ENCODE results near the gene AHRR.

- TF ChIP-seq POLR2A (conservative IDR thresholded peaks at IDR 0.05) (no peak), MXI1 (IDR thresholded peaks at IDR 0.05; ENCODE audit: low read depth, low read length) (no peak), CTCF (IDR thresholded peaks at IDR 0.05 in 2 of 3, conservative IDR thresholded peaks at IDR 0.05 in 1 of 3; ENCODE audit: insufficient read depth in 2 of 3, low read depth in 1 of 3, low read length in 3 of 3) (no peak), ZNF780A (CRISPR knock-in tag; IDR thresholded peaks at IDR 0.05) (no peak), FOXK2 (conservative IDR thresholded peaks at IDR 0.05 in 1 of 2, IDR thresholded peaks at IDR 0.05 in 1 of 2; ENCODE audit: low read depth in 2 of 2) (no peak), NFIC (IDR thresholded peaks at IDR 0.05) (no peak), PURB (CRISPR knock-in tag; IDR thresholded peaks at IDR 0.05; ENCODE audit: low read depth) (no peak), YY1 (IDR thresholded peaks at IDR 0.05; ENCODE audit: borderline replicate concordance in 1 of 3, control insufficient read depth in 1 of 3, extremely low read depth in 1 of 3, insufficient read depth in 3 of 3, insufficient read length in 1 of 3, insufficient replicate concordance in 2 of 3, low read depth in 1 of 3, low read length in 2 of 3) (no peak), RFX5 (IDR thresholded peaks at IDR 0.05; ENCODE audit: low read depth, low read length) (no peak), MLLT1 (IDR thresholded peaks at IDR 0.05) (no peak), ZBTB17 (CRISPR knock-in tag; IDR thresholded peaks at IDR 0.05) (no peak)
Observed at GRCh38 chr5:478982-479535, 157.5 kb downstream of the AHRR start.
